Left ventricle myocardium inferior (tissue), 1 donor: ENCODE results near the gene HDHD3. TPM values are rescaled to one million over a fixed set of nuclear protein-coding genes. Genes with fewer than 3 reads are reported as not detected.

Source experiments
- DNase-seq: peaks from one replicate; pipeline ENCODE4 v3.0.0-alpha.2; 2020
- H3K27ac ChIP-seq: fragments of 200-600 bp; replicated peaks from 2 replicates; pipeline ENCODE4 v1.8.0; 2021
- H3K27me3 ChIP-seq: fragments of 200-600 bp; 2 replicates; pipeline ENCODE4 v1.8.0; 2021; ENCODE audit warnings: low read depth
- H3K36me3 ChIP-seq: fragments of 200-600 bp; 2 replicates; pipeline ENCODE4 v1.8.0; 2021
- H3K4me1 ChIP-seq: fragments of 200-600 bp; 2 replicates; pipeline ENCODE4 v1.8.0; 2021
- H3K4me3 ChIP-seq: fragments of 200-600 bp; 2 replicates; pipeline ENCODE4 v1.8.0; 2021; ENCODE audit warnings: mild to moderate bottlenecking, moderate library complexity
- H3K9me3 ChIP-seq: fragments of 200-600 bp; replicated peaks from 2 replicates; pipeline ENCODE4 v1.8.0; 2021
- intact Hi-C: fragments of 100-400 bp; cut with micrococcal nuclease; formaldehyde crosslinking; loops from one replicate; pipeline ENCODE4 v1.11.0; 2022
- total RNA-seq: library from RNA; stranded (reverse); fragmentation: NEBNext Ultra II Directional; extraction: Animal tissue kit (Norgen Biotek cat#: 25700); gene quantifications from one replicate; pipeline ENCODE4 v1.2.1, GENCODE V29; 2021
- TF ChIP-seq, protein P1 (sequence below): fragments of 200-600 bp; IDR thresholded peaks from 2 replicates; pipeline ENCODE4 v1.8.0; 2021; ENCODE audit warnings: antibody characterized with exemption, mild to moderate bottlenecking, borderline replicate concordance
- donor health status: DM: no; HTN: yes; CAD: no; lungs with severe emphysema.

Gene HDHD3
- total RNA-seq, 1 donor from 2014 or later: 8.9 TPM

DNA sequence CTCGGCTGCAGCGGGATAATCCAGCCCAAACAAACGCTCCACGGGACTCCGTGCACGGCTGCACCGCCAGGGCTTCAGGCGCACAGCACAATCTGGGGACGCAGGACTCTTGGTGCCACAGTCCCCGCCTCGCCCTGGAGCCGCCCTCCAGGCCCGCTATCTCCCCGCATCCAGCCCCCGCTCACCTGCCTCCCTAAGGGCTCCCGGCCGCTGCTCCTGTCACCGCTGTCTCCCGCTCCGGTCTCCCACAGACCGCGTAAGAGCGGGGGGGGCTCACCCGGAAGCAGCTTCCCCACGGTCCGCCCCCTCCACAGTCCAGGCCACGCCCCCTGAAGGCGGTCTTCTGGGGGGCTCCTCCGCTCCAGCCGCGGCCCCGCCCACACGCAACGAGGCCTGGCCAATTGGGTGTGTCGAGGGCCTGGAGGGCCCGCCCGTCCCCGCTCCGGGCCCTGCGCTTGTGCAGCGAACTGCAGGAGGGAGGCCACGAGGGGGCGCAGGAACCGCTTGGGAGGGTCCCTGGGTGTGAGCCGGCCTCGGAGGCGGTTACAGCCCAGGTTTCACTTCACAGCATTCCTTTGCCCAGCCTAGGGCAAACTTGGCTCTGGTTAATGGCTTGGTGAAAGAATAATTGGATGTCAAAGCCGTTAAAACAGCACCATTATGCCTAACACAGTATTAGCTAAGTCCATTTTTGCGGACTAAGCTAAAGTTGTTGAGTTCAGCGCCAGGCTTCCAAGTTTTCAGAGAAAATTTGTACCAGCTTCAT, 24.4 kb upstream of the HDHD3 start, which contains the start of gene ALAD:
Gene ALAD (minus strand): TSS at position 258 of the 766 bp plus-strand sequence. CDS start 7,725 bp downstream, outside the sequence.
- peak within 1 kb of the TSS; percentile 90 for H3K4me3 ChIP-seq
- H3K9me3 ChIP-seq: no peaks in the 10 kb centered on the region
- H3K27me3 ChIP-seq: no peaks in the 10 kb centered on the region
- H3K4me1 ChIP-seq: peaks cover 58% of the 10 kb centered on the region
- H3K27ac ChIP-seq: peak within 1 kb of the TSS; percentile 83
- TF ChIP-seq, protein P1, sequence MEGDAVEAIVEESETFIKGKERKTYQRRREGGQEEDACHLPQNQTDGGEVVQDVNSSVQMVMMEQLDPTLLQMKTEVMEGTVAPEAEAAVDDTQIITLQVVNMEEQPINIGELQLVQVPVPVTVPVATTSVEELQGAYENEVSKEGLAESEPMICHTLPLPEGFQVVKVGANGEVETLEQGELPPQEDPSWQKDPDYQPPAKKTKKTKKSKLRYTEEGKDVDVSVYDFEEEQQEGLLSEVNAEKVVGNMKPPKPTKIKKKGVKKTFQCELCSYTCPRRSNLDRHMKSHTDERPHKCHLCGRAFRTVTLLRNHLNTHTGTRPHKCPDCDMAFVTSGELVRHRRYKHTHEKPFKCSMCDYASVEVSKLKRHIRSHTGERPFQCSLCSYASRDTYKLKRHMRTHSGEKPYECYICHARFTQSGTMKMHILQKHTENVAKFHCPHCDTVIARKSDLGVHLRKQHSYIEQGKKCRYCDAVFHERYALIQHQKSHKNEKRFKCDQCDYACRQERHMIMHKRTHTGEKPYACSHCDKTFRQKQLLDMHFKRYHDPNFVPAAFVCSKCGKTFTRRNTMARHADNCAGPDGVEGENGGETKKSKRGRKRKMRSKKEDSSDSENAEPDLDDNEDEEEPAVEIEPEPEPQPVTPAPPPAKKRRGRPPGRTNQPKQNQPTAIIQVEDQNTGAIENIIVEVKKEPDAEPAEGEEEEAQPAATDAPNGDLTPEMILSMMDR: peak; percentile 98
- H3K36me3 ChIP-seq: no peaks in the 10 kb centered on the region
- intact Hi-C loops: no loop called here
- DNase-seq: peak; percentile 99

DNA sequence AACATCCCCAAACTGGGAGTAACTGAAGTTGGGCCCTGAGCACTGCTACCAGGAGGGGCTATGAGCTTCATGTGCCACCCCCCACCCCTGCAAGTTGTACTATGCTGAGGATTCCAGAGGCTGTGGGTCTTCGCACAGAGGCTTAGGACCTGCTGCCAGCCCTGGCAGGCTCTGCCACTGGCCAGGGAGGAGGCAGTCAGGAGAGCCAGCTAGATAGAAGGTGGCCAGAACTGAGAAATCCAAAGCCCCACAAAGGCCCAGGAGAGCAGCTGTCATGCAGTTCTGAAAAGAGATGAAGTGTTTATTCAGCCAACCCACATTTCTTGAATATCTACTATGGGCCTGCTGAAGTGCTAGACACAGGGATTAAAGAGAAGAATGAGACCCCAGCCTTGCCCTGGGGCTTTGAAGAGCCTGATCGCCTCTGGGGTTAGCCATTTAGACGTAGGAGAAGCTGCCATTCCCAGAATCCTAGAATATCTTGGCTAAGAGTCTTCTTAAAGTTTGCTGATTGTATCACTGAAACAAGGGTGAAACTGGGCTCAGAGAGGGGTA, 22.9 kb upstream of the HDHD3 start:
- TF ChIP-seq, protein P1: no peak
- H3K9me3 ChIP-seq: no peaks in the 10 kb centered on the region
- peaks cover 53% of the 10 kb centered on the region for H3K4me1 ChIP-seq
- DNase-seq: no peak
- no peaks in the 10 kb centered on the region for H3K27me3 ChIP-seq
- peaks cover 8% of the 10 kb centered on the region for H3K36me3 ChIP-seq
- intact Hi-C loops: no loop called here
- peak overlapping the region; percentile 83 for H3K27ac ChIP-seq
- peak overlapping the region; percentile 90 for H3K4me3 ChIP-seq

DNA sequence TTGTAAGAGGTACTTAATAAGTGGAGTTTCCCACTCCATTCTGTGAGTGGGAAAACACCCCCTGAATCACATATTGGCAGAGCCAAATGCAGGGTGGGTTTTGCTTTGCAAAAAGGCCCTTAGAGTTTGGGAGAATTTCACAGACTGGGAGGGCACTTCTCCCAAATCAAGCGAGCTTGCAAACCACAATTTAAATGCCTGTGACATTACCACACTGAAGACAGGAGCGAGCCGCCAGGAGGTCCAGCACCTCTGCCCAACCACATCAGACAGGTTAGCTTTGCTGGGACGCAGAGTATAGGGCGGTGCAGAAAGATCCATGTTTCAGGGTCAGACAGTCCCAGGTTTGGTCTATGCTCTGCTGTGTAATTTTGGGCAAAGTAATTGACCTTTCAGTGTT, 22.0 kb upstream of the HDHD3 start:
- Histone ChIP-seq H3K27ac (peak overlapping the region; percentile 83), H3K9me3 (no peaks in the 10 kb centered on the region), H3K4me1 (peaks cover 52% of the 10 kb centered on the region), H3K4me3 (peak overlapping the region; percentile 90), H3K36me3 (peaks cover 9% of the 10 kb centered on the region), H3K27me3 (no peaks in the 10 kb centered on the region)
- intact Hi-C loops: no loop called here
- DNase-seq: no peak
- TF ChIP-seq, protein P1: no peak

DNA sequence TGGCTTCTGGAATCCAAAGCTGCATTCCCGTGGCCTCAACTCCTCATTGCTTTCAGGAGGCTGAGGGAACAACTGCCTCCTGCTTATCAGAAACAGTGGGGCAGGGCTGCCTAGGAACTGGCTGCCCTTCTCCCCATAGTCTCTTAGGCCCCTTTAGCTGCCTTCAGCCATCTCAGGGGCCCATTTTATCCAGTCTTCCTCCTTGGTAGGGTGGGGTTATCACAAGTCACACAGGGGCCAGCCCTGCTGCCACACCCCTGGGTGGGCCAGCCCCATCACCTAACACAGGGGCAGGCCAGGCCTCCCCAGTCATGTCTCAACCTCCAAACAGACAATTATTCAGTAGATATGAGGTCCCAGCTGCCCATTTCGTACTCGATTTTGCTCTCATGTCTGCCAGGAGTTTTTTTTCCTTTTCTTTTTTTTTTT, 20.4 kb upstream of the HDHD3 start:
- Histone ChIP-seq H3K27ac (no peak overlapping the region), H3K36me3 (peaks cover 24% of the 10 kb centered on the region), H3K9me3 (no peaks in the 10 kb centered on the region), H3K4me3 (no peak overlapping the region), H3K4me1 (peaks cover 52% of the 10 kb centered on the region), H3K27me3 (no peaks in the 10 kb centered on the region)
- intact Hi-C loops: no loop called here
- DNase-seq: no peak
- TF ChIP-seq, protein P1: no peak

DNA sequence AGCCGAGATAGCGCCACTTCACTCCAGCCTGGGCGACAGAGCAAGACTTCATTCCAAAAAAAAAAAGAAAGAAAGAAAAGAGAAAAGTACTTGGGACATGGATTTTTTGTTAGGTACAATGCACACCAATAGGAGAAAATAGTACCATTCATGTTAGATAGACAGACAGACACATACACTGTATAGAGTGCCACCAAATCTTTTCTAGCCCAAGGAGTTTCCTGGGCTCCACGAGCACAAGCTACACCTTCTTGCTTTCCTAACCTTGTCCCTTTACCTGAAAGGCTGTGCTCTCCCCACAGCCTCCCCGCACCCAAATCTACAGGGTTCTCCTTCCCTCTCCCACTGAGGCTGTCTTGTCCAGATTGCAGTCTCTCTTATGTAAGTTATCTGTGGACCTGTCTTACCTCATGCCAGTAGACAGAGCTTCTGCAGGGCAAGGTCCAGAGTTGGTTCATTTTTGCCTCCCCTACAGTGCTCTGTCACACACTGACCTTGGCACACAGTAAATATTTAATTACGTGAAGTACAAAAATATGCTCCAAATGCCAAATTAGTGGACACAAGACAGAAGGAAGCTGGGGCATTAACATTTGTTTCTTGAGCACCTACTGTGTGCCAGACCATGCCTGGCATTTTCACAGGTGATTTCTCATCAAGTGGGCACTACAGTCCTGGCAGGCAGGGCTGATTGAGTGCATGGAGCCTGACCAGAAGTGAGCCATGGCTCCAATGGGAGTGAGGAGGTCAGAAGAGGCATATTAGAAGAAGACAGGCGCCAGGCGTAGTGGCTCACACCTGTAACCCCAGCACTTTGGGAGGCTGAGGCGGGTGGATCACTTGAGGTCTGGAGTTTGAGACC, 18.4 kb upstream of the HDHD3 start:
- Histone ChIP-seq H3K36me3 (peaks cover 43% of the 10 kb centered on the region), H3K4me3 (no peak overlapping the region), H3K4me1 (peaks cover 38% of the 10 kb centered on the region), H3K27ac (no peak overlapping the region), H3K9me3 (no peaks in the 10 kb centered on the region), H3K27me3 (no peaks in the 10 kb centered on the region)
- no peak for DNase-seq
- intact Hi-C loops: no loop called here
- TF ChIP-seq, protein P1: no peak
